Hematopoietic multipotent progenitor cell treated with erythropoietin and hydrocortisone succinate and interleukin-3 and kit ligand, for 15 days (in vitro differentiated cells): ENCODE data around the gene TRPC4AP.
"Not testable (repeated sequence)": the region's sequence is repeated elsewhere in the genome, so short reads cannot be mapped to it uniquely, and the experiment has no call there.

Source experiments
- DNase-seq: peaks from one replicate; pipeline ENCODE4 v3.0.0-alpha.2; 2015; ENCODE audit warnings: low spot score

TRPC4AP gene

GRCh38 chr20:35092524-35093266 is at the start of gene TRPC4AP:
TRPC4AP (minus strand) TSS chr20:35092807; CDS start chr20:35092781, 26 bp downstream.
- DNase-seq, result peak; percentile 91

GRCh38 chr20:35135867-35136586 is 43.4 kb upstream of the TRPC4AP start:
- no peak for DNase-seq

- DNase-seq, result no peak
Observed at GRCh38 chr20:35134880-35135279, 42.3 kb upstream of the TRPC4AP start.

GRCh38 chr20:35134472-35134871 is 41.9 kb upstream of the TRPC4AP start:
- DNase-seq, result no peak

- peak; percentile 54 for DNase-seq
Observed at GRCh38 chr20:35133735-35134134, 41.1 kb upstream of the TRPC4AP start.

GRCh38 chr20:35133031-35133430 is 40.4 kb upstream of the TRPC4AP start:
- no peak for DNase-seq

- no peak for DNase-seq
Observed at GRCh38 chr20:35131934-35132333, 39.3 kb upstream of the TRPC4AP start.

GRCh38 chr20:35129647-35130069 is 37.1 kb upstream of the TRPC4AP start:
- DNase-seq, result no peak

- no peak for DNase-seq
Observed at GRCh38 chr20:35125753-35126152, 33.1 kb upstream of the TRPC4AP start.

- DNase-seq, result no peak
Observed at GRCh38 chr20:35122756-35123405, 30.3 kb upstream of the TRPC4AP start.

- no peak for DNase-seq
Observed at GRCh38 chr20:35121186-35121585, 28.6 kb upstream of the TRPC4AP start.

- peak; percentile 58 for DNase-seq
Observed at GRCh38 chr20:35120012-35120701, 27.6 kb upstream of the TRPC4AP start.

GRCh38 chr20:35117629-35118028 is 25.0 kb upstream of the TRPC4AP start:
- DNase-seq, result no peak

GRCh38 chr20:35117196-35117595 is 24.6 kb upstream of the TRPC4AP start:
- no peak for DNase-seq

- no peak for DNase-seq
Observed at GRCh38 chr20:35116258-35116657, 23.7 kb upstream of the TRPC4AP start.

- no peak for DNase-seq
Observed at GRCh38 chr20:35115606-35116005, 23.0 kb upstream of the TRPC4AP start.

GRCh38 chr20:35112276-35112675 is 19.7 kb upstream of the TRPC4AP start:
- not testable (repeated sequence) for DNase-seq

GRCh38 chr20:35111141-35111888 is 18.7 kb upstream of the TRPC4AP start:
- DNase-seq, result no peak

- DNase-seq, result no peak
Observed at GRCh38 chr20:35108921-35109320, 16.3 kb upstream of the TRPC4AP start.

GRCh38 chr20:35106827-35107380 is 14.3 kb upstream of the TRPC4AP start:
- no peak for DNase-seq

- no peak for DNase-seq
Observed at GRCh38 chr20:35104685-35105295, 12.2 kb upstream of the TRPC4AP start.
